ENCODE measurements around the gene IL17C. TPM values are rescaled to one million over a fixed set of nuclear protein-coding genes. Genes with fewer than 3 reads are reported as not detected.

IL17C gene
- polyA plus RNA-seq, 1 donor from 2014 or later: not detected

DNA sequence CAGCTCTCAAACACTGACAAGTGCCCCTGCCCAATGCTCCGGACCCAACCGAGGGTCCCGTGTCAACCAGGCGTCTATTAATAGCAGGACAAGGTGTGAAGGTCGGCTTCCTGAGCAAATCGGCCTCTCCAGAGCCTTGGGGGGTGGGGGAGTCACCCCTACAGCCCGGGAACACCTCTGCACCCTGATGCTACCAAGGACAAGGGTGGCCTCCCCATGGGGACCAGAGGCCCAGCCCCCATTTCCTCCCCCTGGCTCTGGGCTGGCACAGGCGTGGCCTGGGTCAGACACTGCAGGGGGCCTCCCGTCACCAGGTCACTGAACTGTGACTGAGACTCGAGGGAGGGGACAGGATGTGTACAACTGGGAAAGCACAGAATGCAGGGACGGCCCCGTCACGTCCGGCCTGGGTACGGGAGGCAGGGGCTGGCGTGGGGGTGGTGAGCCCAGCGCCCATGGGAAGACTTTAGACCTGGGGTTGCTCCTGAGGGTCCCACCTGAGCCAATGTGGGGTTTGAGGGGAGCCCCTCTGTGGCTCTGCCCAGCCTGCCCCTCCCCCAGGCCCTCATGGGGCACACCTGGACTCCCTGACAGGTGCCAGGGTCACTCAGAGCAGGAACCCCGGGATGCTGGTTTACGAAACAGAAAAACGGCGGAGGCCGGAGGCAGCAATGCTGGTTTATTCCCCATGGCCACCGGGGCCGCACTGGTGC, 13.1 kb downstream of the IL17C start:
- no peaks in the 10 kb centered on the region for H3K27me3 ChIP-seq (ENCODE audit: insufficient read depth, low read depth, low read length)
- H2AFZ ChIP-seq (ENCODE audit: low read depth, low read length): no peak overlapping the region
- no peaks in the 10 kb centered on the region for H3K79me2 ChIP-seq (replicated peaks; ENCODE audit: insufficient read depth, low read length)
- H3K4me2 ChIP-seq (ENCODE audit: low read length): no peak overlapping the region
- H3K27ac ChIP-seq (ENCODE audit: low read length): no peak overlapping the region
- H4K20me1 ChIP-seq (ENCODE audit: insufficient read depth): no peaks in the 10 kb centered on the region
- no peaks in the 10 kb centered on the region for H3F3A ChIP-seq (ENCODE audit: insufficient read depth, low read length, poor library complexity, severe bottlenecking)
- H3K9me2 ChIP-seq (ENCODE audit: insufficient read depth, low read length): no peaks in the 10 kb centered on the region
- H3K9ac ChIP-seq (ENCODE audit: low read length): no peak overlapping the region
- no peak overlapping the region for H3K4me3 ChIP-seq (ENCODE audit: low read length)
- H3K9me3 ChIP-seq (ENCODE audit: low read length): no peaks in the 10 kb centered on the region
- H3K36me3 ChIP-seq (ENCODE audit: insufficient read depth, low read length): no peaks in the 10 kb centered on the region
- TF ChIP-seq, protein P1, sequence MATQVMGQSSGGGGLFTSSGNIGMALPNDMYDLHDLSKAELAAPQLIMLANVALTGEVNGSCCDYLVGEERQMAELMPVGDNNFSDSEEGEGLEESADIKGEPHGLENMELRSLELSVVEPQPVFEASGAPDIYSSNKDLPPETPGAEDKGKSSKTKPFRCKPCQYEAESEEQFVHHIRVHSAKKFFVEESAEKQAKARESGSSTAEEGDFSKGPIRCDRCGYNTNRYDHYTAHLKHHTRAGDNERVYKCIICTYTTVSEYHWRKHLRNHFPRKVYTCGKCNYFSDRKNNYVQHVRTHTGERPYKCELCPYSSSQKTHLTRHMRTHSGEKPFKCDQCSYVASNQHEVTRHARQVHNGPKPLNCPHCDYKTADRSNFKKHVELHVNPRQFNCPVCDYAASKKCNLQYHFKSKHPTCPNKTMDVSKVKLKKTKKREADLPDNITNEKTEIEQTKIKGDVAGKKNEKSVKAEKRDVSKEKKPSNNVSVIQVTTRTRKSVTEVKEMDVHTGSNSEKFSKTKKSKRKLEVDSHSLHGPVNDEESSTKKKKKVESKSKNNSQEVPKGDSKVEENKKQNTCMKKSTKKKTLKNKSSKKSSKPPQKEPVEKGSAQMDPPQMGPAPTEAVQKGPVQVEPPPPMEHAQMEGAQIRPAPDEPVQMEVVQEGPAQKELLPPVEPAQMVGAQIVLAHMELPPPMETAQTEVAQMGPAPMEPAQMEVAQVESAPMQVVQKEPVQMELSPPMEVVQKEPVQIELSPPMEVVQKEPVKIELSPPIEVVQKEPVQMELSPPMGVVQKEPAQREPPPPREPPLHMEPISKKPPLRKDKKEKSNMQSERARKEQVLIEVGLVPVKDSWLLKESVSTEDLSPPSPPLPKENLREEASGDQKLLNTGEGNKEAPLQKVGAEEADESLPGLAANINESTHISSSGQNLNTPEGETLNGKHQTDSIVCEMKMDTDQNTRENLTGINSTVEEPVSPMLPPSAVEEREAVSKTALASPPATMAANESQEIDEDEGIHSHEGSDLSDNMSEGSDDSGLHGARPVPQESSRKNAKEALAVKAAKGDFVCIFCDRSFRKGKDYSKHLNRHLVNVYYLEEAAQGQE (IDR thresholded peaks at IDR 0.05; ENCODE audit: borderline replicate concordance): no peak
- TF ChIP-seq RAD21 (conservative IDR thresholded peaks at IDR 0.05) (no peak), SMC3 (conservative IDR thresholded peaks at IDR 0.05; ENCODE audit: poor library complexity) (no peak), POLR2AphosphoS5 (IDR thresholded peaks at IDR 0.05) (no peak), EZH2 (IDR thresholded peaks at IDR 0.05; ENCODE audit: borderline replicate concordance, insufficient read depth, low read length, poor library complexity, severe bottlenecking) (no peak), CTCF (IDR thresholded peaks at IDR 0.05; ENCODE audit: poor library complexity, severe bottlenecking) (no peak), EP300 (conservative IDR thresholded peaks at IDR 0.05; ENCODE audit: poor library complexity, severe bottlenecking) (no peak), TAF1 (IDR thresholded peaks at IDR 0.05; ENCODE audit: low read depth) (no peak), MXI1 (conservative IDR thresholded peaks at IDR 0.05; ENCODE audit: poor library complexity, severe bottlenecking) (no peak)

GRCh38 chr16:88651989-88652761, 13.8 kb downstream of the IL17C start:
- Histone ChIP-seq H3F3A (ENCODE audit: insufficient read depth, low read length, poor library complexity, severe bottlenecking) (no peaks in the 10 kb centered on the region), H4K20me1 (ENCODE audit: insufficient read depth) (no peaks in the 10 kb centered on the region), H3K9ac (ENCODE audit: low read length) (no peak overlapping the region), H3K36me3 (ENCODE audit: insufficient read depth, low read length) (no peaks in the 10 kb centered on the region), H3K27ac (ENCODE audit: low read length) (no peak overlapping the region), H3K9me2 (ENCODE audit: insufficient read depth, low read length) (no peaks in the 10 kb centered on the region), H3K4me2 (ENCODE audit: low read length) (no peak overlapping the region), H3K27me3 (ENCODE audit: insufficient read depth, low read depth, low read length) (no peaks in the 10 kb centered on the region), H2AFZ (ENCODE audit: low read depth, low read length) (no peak overlapping the region), H3K79me2 (replicated peaks; ENCODE audit: insufficient read depth, low read length) (no peaks in the 10 kb centered on the region), H3K9me3 (ENCODE audit: low read length) (no peaks in the 10 kb centered on the region), H3K4me3 (ENCODE audit: low read length) (no peak overlapping the region)
- TF ChIP-seq SMC3 (conservative IDR thresholded peaks at IDR 0.05; ENCODE audit: poor library complexity): no peak
- no peak for TF ChIP-seq EZH2 (IDR thresholded peaks at IDR 0.05; ENCODE audit: borderline replicate concordance, insufficient read depth, low read length, poor library complexity, severe bottlenecking)
- no peak for TF ChIP-seq CTCF (IDR thresholded peaks at IDR 0.05; ENCODE audit: poor library complexity, severe bottlenecking)
- no peak for TF ChIP-seq EP300 (conservative IDR thresholded peaks at IDR 0.05; ENCODE audit: poor library complexity, severe bottlenecking)
- no peak for TF ChIP-seq POLR2AphosphoS5 (IDR thresholded peaks at IDR 0.05)
- no peak for TF ChIP-seq RAD21 (conservative IDR thresholded peaks at IDR 0.05)
- no peak for TF ChIP-seq MXI1 (conservative IDR thresholded peaks at IDR 0.05; ENCODE audit: poor library complexity, severe bottlenecking)
- TF ChIP-seq TAF1 (IDR thresholded peaks at IDR 0.05; ENCODE audit: low read depth): no peak

All from neural cell (in vitro differentiated cells).